ENCODE data around the gene DAPP1. TPM values are rescaled to one million over a fixed set of nuclear protein-coding genes. Genes with fewer than 3 reads are reported as not detected.

Gene DAPP1
- polyA plus RNA-seq, 2 of the 4 experiments (the other 2 are of a cell fraction): 0.03 TPM; not detected in 1

GRCh38 chr4:99845179-99845578, 28.6 kb downstream of the DAPP1 start:
- Histone ChIP-seq H3K4me2 (no peak overlapping the region), H3K4me1 (no peaks in the 10 kb centered on the region), H3K27ac (no peak overlapping the region), H3K4me3 (no peak overlapping the region), H3K9me3 (no peaks in the 10 kb centered on the region)
- ChIA-PET POLR2A (no interaction called here), CTCF (interaction anchor here (0.6 kb wide), 1 partner anchor 37 kb away, joined by 3 read pairs; no protein-coding TSS in a partner anchor)
- FAIRE-seq (no peak), DNase-seq (ENCODE audit: low read depth in 1 of 2, low spot score in 1 of 2) (no peak), ATAC-seq (no peak)
- WGBS (ENCODE audit: missing lambda C conversion rate): 31% methylated on average over 1 of the region's 1 CpG
- TF ChIP-seq HOXB5 (CRISPR knock-in tag; IDR thresholded peaks at IDR 0.05) (no peak), TFCP2L1 (CRISPR knock-in tag; IDR thresholded peaks at IDR 0.05) (no peak), GATA3 (IDR thresholded peaks at IDR 0.05; ENCODE audit: borderline replicate concordance) (no peak), JUNB (IDR thresholded peaks at IDR 0.05) (no peak), FOXS1 (CRISPR knock-in tag; IDR thresholded peaks at IDR 0.05) (no peak), FOSL2 (IDR thresholded peaks at IDR 0.05) (no peak), FOSL2 (CRISPR knock-in tag; IDR thresholded peaks at IDR 0.05) (no peak), KDM5A (IDR thresholded peaks at IDR 0.05) (no peak), HOXB13 (CRISPR knock-in tag; IDR thresholded peaks at IDR 0.05; ENCODE audit: low read depth) (no peak), ELK1 (IDR thresholded peaks at IDR 0.05; ENCODE audit: low read depth, low read length) (no peak), ESRRA (IDR thresholded peaks at IDR 0.05; ENCODE audit: borderline replicate concordance, low read length) (no peak), NR3C1 (IDR thresholded peaks at IDR 0.05) (no peak)

GRCh38 chr4:99845708-99846469, 29.3 kb downstream of the DAPP1 start:
- H3K9me3 ChIP-seq: no peaks in the 10 kb centered on the region
- FAIRE-seq: no peak
- CTCF ChIA-PET: interaction anchor here (0.6 kb wide), 1 partner anchor 38 kb away, joined by 3 read pairs; no protein-coding TSS in a partner anchor
- 52% methylated on average over 2 of the region's 2 CpGs for WGBS (ENCODE audit: missing lambda C conversion rate)
- no peak for ATAC-seq
- H3K4me1 ChIP-seq: no peaks in the 10 kb centered on the region
- H3K27ac ChIP-seq: no peak overlapping the region
- POLR2A ChIA-PET: no interaction called here
- H3K4me3 ChIP-seq: no peak overlapping the region
- TF ChIP-seq EHMT2 (IDR thresholded peaks at IDR 0.05; ENCODE audit: low read depth) (no peak), CEBPB (IDR thresholded peaks at IDR 0.05) (no peak)
- no peak overlapping the region for H3K4me2 ChIP-seq
- DNase-seq (ENCODE audit: low read depth in 1 of 2, low spot score in 1 of 2): no peak

- CTCF ChIA-PET: no interaction called here
- ATAC-seq (no peak), DNase-seq (ENCODE audit: low read depth in 1 of 2, low spot score in 1 of 2) (no peak), FAIRE-seq (no peak)
- Histone ChIP-seq H3K4me1 (no peaks in the 10 kb centered on the region), H3K4me3 (no peak overlapping the region), H3K27ac (no peak overlapping the region), H3K4me2 (no peak overlapping the region), H3K9me3 (no peaks in the 10 kb centered on the region)
- TF ChIP-seq TP53 (CRISPR knock-in tag; IDR thresholded peaks at IDR 0.05) (no peak), NPAS2 (CRISPR knock-in tag; IDR thresholded peaks at IDR 0.05; ENCODE audit: borderline replicate concordance) (no peak), FOSL2 (IDR thresholded peaks at IDR 0.05) (no peak), FOSL2 (CRISPR knock-in tag; IDR thresholded peaks at IDR 0.05) (no peak), JUNB (IDR thresholded peaks at IDR 0.05) (no peak), ZNF302 (CRISPR knock-in tag; IDR thresholded peaks at IDR 0.05) (no peak), REST (IDR thresholded peaks at IDR 0.05) (no peak), RNF2 (IDR thresholded peaks at IDR 0.05; ENCODE audit: borderline replicate concordance, low read depth) (no peak), EHF (CRISPR knock-in tag; IDR thresholded peaks at IDR 0.05) (no peak), MYC (IDR thresholded peaks at IDR 0.05; ENCODE audit: borderline replicate concordance, low read length) (no peak), ESRRA (IDR thresholded peaks at IDR 0.05; ENCODE audit: borderline replicate concordance, low read length) (no peak), CBX2 (IDR thresholded peaks at IDR 0.05; ENCODE audit: borderline replicate concordance, low read depth) (no peak), MAFK (IDR thresholded peaks at IDR 0.05; ENCODE audit: partially characterized antibody) (no peak), CHD4 (IDR thresholded peaks at IDR 0.05; ENCODE audit: borderline replicate concordance) (no peak), E2F6 (IDR thresholded peaks at IDR 0.05; ENCODE audit: borderline replicate concordance, low read depth) (no peak), RCOR1 (IDR thresholded peaks at IDR 0.05; ENCODE audit: low read depth, low read length) (no peak)
- WGBS (ENCODE audit: missing lambda C conversion rate): 29% methylated on average over 1 of the region's 1 CpG
- POLR2A ChIA-PET: no interaction called here
Measured at GRCh38 chr4:99846891-99847290, 30.3 kb downstream of the DAPP1 start.

Data from A549 (cell line).